ENCODE results near the gene JAML. TPM values are rescaled to one million over a fixed set of nuclear protein-coding genes. Genes with fewer than 3 reads are reported as not detected.

The JAML gene
- total RNA-seq, 1 donor from 2014 or later = 1.5 TPM

- H3K9me3 Mint-ChIP-seq = no peaks in the 10 kb centered on the region
- H3K36me3 Mint-ChIP-seq (ENCODE audit: low read depth) = no peaks in the 10 kb centered on the region
- no peak overlapping the region for H3K4me3 Mint-ChIP-seq
- H3K4me1 Mint-ChIP-seq = peaks cover 5% of the 10 kb centered on the region
- ChIA-PET POLR2A (no interaction called here), CTCF (interaction anchor here (0.6 to 5.1 kb wide), 6 partner anchors 11 to 465 kb away, joined by 3 to 46 read pairs (median 4); no protein-coding TSS in a partner anchor)
- no peak overlapping the region for H3K27ac Mint-ChIP-seq
- DNase-seq (no peak), ATAC-seq (ENCODE audit: low read depth) (no peak)
- intact Hi-C loops (cut with micrococcal nuclease) = loop anchor here (1.0 to 5.0 kb wide), 9 partner anchors 27 to 546 kb away; partner anchors contain the start of genes IFT46 and UBE4A
- no peak for TF ChIP-seq CTCF (IDR thresholded peaks at IDR 0.05)
- peaks cover 67% of the 10 kb centered on the region for H3K27me3 Mint-ChIP-seq
Observed at GRCh38 chr11:118144301-118145268, 80.2 kb downstream of the JAML start.

Other genes starting within 250 kb of the JAML start
- gene IL10RA, start 238.6 kb downstream of the JAML start, total RNA-seq = 303 and 350 TPM in 2 replicates
- gene TMPRSS4, start 147.9 kb downstream of the JAML start, total RNA-seq = not detected in 2 replicates
- 1.8 and 1.9 TPM in 2 replicates for gene SMIM35, start 138.0 kb downstream of the JAML start, total RNA-seq
- not detected in 2 replicates for gene SCN4B, start 72.2 kb downstream of the JAML start, total RNA-seq
- not detected in 2 replicates for gene SCN2B, start 48.4 kb downstream of the JAML start, total RNA-seq
- 2.9 and 3.7 TPM in 2 replicates for gene MPZL3, start 27.4 kb upstream of the JAML start, total RNA-seq
- 0.29 TPM in 1 of 2 replicates, not detected in the other for gene MPZL2, start 39.3 kb upstream of the JAML start, total RNA-seq
- 0.59 and 0.95 TPM in 2 replicates for gene CD3E, start 79.7 kb upstream of the JAML start, total RNA-seq
- gene CD3D, start 117.7 kb upstream of the JAML start, total RNA-seq = 1.8 TPM in 1 of 2 replicates, not detected in the other
- gene CD3G, start 119.3 kb upstream of the JAML start, total RNA-seq = 0.20 TPM in 1 of 2 replicates, not detected in the other
- gene UBE4A, start 134.6 kb upstream of the JAML start, total RNA-seq = 28.4 and 34.2 TPM in 2 replicates
- 199 and 230 TPM in 2 replicates for gene ATP5MG, start 176.6 kb upstream of the JAML start, total RNA-seq
- 104 and 117 TPM in 2 replicates for gene KMT2A, start 211.5 kb upstream of the JAML start, total RNA-seq